Panc1 (cell line): ENCODE results near the gene ADAMTS6. TPM values are rescaled to one million over a fixed set of nuclear protein-coding genes. Genes with fewer than 3 reads are reported as not detected.

Source experiments
- ATAC-seq: fragments of 200-7000 bp; cut with Tn5 transposase; 2 replicates; pipeline ENCODE4 v1.9.1; 2020; ENCODE audit warnings: mild to moderate bottlenecking, moderate library complexity
- BruUV-seq: library from RNA; stranded (reverse); fragments of 400-500 nt; replicated peaks from 2 replicates; lab custom pipeline; 2021; lab: Mats Ljungman, UMichigan
- CTCF ChIA-PET: fragments of 300-600 bp; sonication (Branson Sonifier 250); formaldehyde crosslinking; loops from one replicate; lab custom pipeline; 2022; ENCODE audit warnings: antibody characterized with exemption; lab: Charles Lee
- POLR2A ChIA-PET: fragments of 300-600 bp; sonication (Branson Sonifier 250); formaldehyde crosslinking; loops from one replicate; lab custom pipeline; 2022; ENCODE audit warnings: antibody characterized with exemption; lab: Charles Lee
- DNase-seq: peaks from one replicate; pipeline ENCODE4 v3.0.0-alpha.2; 2010; ENCODE audit warnings: low read depth, low spot score
- H3K27ac ChIP-seq: 2 replicates; pipeline ENCODE4 v1.5.1; 2011; ENCODE audit warnings: mild to moderate bottlenecking, low read length, inconsistent platforms
- H3K27me3 ChIP-seq: fragments of 200-500 bp; sonication (Bioruptor generic); 2 replicates; pipeline ENCODE4 v1.6.0; 2014; ENCODE audit warnings: low read length, inconsistent platforms; ENCODE audit not compliant: control insufficient read depth, insufficient read depth
- H3K36me3 ChIP-seq: fragments of 200-500 bp; sonication (Bioruptor generic); 2 replicates; pipeline ENCODE4 v1.5.1; 2014; ENCODE audit warnings: inconsistent platforms, mild to moderate bottlenecking, low read length, moderate library complexity; ENCODE audit not compliant: control insufficient read depth, insufficient read depth
- H3K4me1 ChIP-seq: 2 replicates; pipeline ENCODE4 v1.5.1; 2011; ENCODE audit warnings: inconsistent platforms, mild to moderate bottlenecking, low read length, moderate library complexity; ENCODE audit not compliant: control insufficient read depth, insufficient read depth
- H3K4me3 ChIP-seq, 2 experiments: 2 replicates each; pipeline ENCODE4 v1.5.1; 2011 to 2012; ENCODE audit warnings: low read depth in 2 of 2, low read length in 2 of 2, mild to moderate bottlenecking in 2 of 2, inconsistent platforms in 1 of 2, moderate library complexity in 1 of 2
- H3K9me3 ChIP-seq: fragments of 200-500 bp; sonication (Bioruptor generic); 2 replicates; pipeline ENCODE4 v1.5.1; 2014; ENCODE audit warnings: low read depth, mild to moderate bottlenecking, inconsistent platforms, low read length, moderate library complexity; ENCODE audit not compliant: control insufficient read depth, insufficient read depth
- CTCF ChIP-seq: fragments of 450-650 bp; IDR thresholded peaks from 2 replicates; pipeline ENCODE4 v1.5.1; 2017; ENCODE audit warnings: mild to moderate bottlenecking
- POLR2AphosphoS5 ChIP-seq: IDR thresholded peaks from 2 replicates; pipeline ENCODE4 v1.6.1; 2012; ENCODE audit warnings: mild to moderate bottlenecking, low read depth, low read length, moderate library complexity
- REST ChIP-seq, 2 experiments: IDR thresholded peaks; 2 replicates each; pipeline ENCODE4 v1.6.1; 2011 to 2012; ENCODE audit warnings: low read depth in 2 of 2, control low read depth in 1 of 2, low read length in 1 of 2, mild to moderate bottlenecking in 1 of 2, moderate library complexity in 1 of 2; ENCODE audit not compliant: insufficient read depth in 1 of 2
- SIN3A ChIP-seq: IDR thresholded peaks from 2 replicates; pipeline ENCODE4 v1.6.1; 2012; ENCODE audit warnings: low read depth, mild to moderate bottlenecking, low read length, moderate library complexity, borderline replicate concordance; ENCODE audit not compliant: insufficient read depth
- TCF7L2 ChIP-seq: IDR thresholded peaks from 2 replicates; pipeline ENCODE4 v1.6.1; 2011; ENCODE audit warnings: mild to moderate bottlenecking, low read depth, low read length, inconsistent platforms
- in situ Hi-C: cut with HindIII; loops from 2 replicates; pipeline ENCODE4 v1.10.0; 2016; ENCODE audit warnings: low sequenced_read_pairs, low pct_unique_long_range_greater_than_20kb
- intact Hi-C: fragments of 100-400 bp; cut with micrococcal nuclease; formaldehyde crosslinking; loops from one replicate; pipeline ENCODE4 v1.10.0; 2022; ENCODE audit not compliant: unreplicated experiment
- total RNA-seq: library from RNA; stranded (reverse); gene quantifications from one replicate; pipeline ENCODE4 v1.2.1, GENCODE V29; 2021; ENCODE audit not compliant: unreplicated experiment

The ADAMTS6 gene
- total RNA-seq, 1 experiment from 2014 or later: 0.64 TPM

GRCh38 chr5:65525726-65526125 lies 44.0 kb upstream of the ADAMTS6 start:
- TF ChIP-seq REST (IDR thresholded peaks at IDR 0.05; ENCODE audit: insufficient read depth in 1 of 2, low read depth in 2 of 2, low read length in 1 of 2) (no peak), TCF7L2 (no peak), POLR2AphosphoS5 (no peak), SIN3A (no peak)
- in situ Hi-C loops: no loop called here
- Histone ChIP-seq H3K4me3 (no peak overlapping the region), H3K36me3 (peaks cover 2% of the 10 kb centered on the region; the same call in 1 of the 2 replicates), H3K4me1 (no peaks in the 10 kb centered on the region), H3K27me3 (no peaks in the 10 kb centered on the region), H3K9me3 (no peaks in the 10 kb centered on the region), H3K27ac (no peak overlapping the region)
- ATAC-seq: no peak
- BruUV-seq: no TSS peak
- POLR2A ChIA-PET: no interaction called here
- intact Hi-C loops: no loop called here
- CTCF ChIA-PET: no interaction called here
- DNase-seq: no peak

GRCh38 chr5:65512170-65512937 lies 30.6 kb upstream of the ADAMTS6 start:
- in situ Hi-C loops (no loop called here), intact Hi-C loops (no loop called here)
- TF ChIP-seq CTCF (no peak), REST (IDR thresholded peaks at IDR 0.05; ENCODE audit: insufficient read depth in 1 of 2, low read depth in 2 of 2, low read length in 1 of 2) (no peak), POLR2AphosphoS5 (no peak), TCF7L2 (no peak), SIN3A (no peak)
- BruUV-seq: no TSS peak
- no peaks in the 10 kb centered on the region for H3K36me3 ChIP-seq
- DNase-seq (no peak), ATAC-seq (no peak)
- ChIA-PET CTCF (no interaction called here), POLR2A (no interaction called here)
- H3K4me3 ChIP-seq: no peak overlapping the region
- no peak overlapping the region for H3K27ac ChIP-seq
- no peaks in the 10 kb centered on the region for H3K9me3 ChIP-seq
- no peaks in the 10 kb centered on the region for H3K27me3 ChIP-seq
- no peaks in the 10 kb centered on the region for H3K4me1 ChIP-seq
